ENCODE measurements around the gene RANBP9. TPM values are rescaled to one million over a fixed set of nuclear protein-coding genes. Genes with fewer than 3 reads are reported as not detected.

The RANBP9 gene
- total and polyA plus RNA-seq, 4 donors, result 5.8 to 25.2 (median 14.1) TPM

DNA sequence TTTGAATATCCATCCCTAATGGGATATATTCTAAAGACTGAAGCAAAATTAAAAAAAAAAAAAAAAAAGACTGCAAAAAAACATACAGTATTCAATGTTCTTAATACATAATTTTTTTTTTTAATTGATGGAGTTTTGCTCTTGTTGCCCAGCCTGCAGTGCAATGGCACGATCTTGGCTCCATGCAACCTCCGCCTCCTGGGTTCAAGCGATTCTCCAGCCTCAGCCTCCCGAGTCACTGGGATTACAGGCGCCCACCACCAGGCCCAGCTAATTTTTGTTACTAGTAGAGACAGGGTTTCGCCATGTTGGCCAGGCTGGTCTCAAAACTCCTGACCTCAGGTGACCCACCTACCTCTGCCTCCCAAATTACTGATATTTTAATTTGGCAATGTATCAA lies 29.3 kb downstream of the RANBP9 start:
- Histone ChIP-seq H3K9me3 (ENCODE audit: control insufficient read depth in 4 of 4, low read length in 3 of 4) (no peaks in the 10 kb centered on the region), H3K27ac (ENCODE audit: low read depth in 1 of 2, low read length in 2 of 2) (no peak overlapping the region), H3K36me3 (ENCODE audit: control insufficient read depth in 4 of 4, insufficient read depth in 3 of 4, low read depth in 1 of 4, low read length in 3 of 4) (no peaks in the 10 kb centered on the region), H3K27me3 (ENCODE audit: control insufficient read depth in 4 of 4, insufficient read depth in 4 of 4, low read length in 3 of 4) (no peaks in the 10 kb centered on the region), H3K4me1 (ENCODE audit: control insufficient read depth in 4 of 4, insufficient read depth in 4 of 4, low read length in 3 of 4) (peaks cover 0 to 15% (median 3%) of the 10 kb centered on the region in 4 donors), H3K9ac (ENCODE audit: low read depth in 1 of 2, low read length in 2 of 2) (no peak overlapping the region), H3K4me3 (ENCODE audit: low read depth in 1 of 3, low read length in 3 of 3) (no peak overlapping the region)
- WGBS, result 97% methylated on average over 6 of the region's 6 CpGs
- TF ChIP-seq JUND (IDR thresholded peaks at IDR 0.05) (no peak), ATF3 (IDR thresholded peaks at IDR 0.05) (no peak), GABPA (IDR thresholded peaks at IDR 0.05 in 1 of 2, conservative IDR thresholded peaks at IDR 0.05 in 1 of 2) (no peak), YY1 (IDR thresholded peaks at IDR 0.05) (no peak), HNF4G (IDR thresholded peaks at IDR 0.05) (no peak), SP1 (IDR thresholded peaks at IDR 0.05) (no peak), MAX (IDR thresholded peaks at IDR 0.05) (no peak), FOXA2 (IDR thresholded peaks at IDR 0.05) (no peak), NR2F2 (IDR thresholded peaks at IDR 0.05) (no peak), FOXA1 (IDR thresholded peaks at IDR 0.05) (no peak), TAF1 (conservative IDR thresholded peaks at IDR 0.05) (no peak), RAD21 (IDR thresholded peaks at IDR 0.05) (no peak)
- TF ChIP-seq, protein P1, sequence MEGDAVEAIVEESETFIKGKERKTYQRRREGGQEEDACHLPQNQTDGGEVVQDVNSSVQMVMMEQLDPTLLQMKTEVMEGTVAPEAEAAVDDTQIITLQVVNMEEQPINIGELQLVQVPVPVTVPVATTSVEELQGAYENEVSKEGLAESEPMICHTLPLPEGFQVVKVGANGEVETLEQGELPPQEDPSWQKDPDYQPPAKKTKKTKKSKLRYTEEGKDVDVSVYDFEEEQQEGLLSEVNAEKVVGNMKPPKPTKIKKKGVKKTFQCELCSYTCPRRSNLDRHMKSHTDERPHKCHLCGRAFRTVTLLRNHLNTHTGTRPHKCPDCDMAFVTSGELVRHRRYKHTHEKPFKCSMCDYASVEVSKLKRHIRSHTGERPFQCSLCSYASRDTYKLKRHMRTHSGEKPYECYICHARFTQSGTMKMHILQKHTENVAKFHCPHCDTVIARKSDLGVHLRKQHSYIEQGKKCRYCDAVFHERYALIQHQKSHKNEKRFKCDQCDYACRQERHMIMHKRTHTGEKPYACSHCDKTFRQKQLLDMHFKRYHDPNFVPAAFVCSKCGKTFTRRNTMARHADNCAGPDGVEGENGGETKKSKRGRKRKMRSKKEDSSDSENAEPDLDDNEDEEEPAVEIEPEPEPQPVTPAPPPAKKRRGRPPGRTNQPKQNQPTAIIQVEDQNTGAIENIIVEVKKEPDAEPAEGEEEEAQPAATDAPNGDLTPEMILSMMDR (IDR thresholded peaks at IDR 0.05; ENCODE audit: low read depth, low read length, missing input control), result no peak
- DNase-seq (ENCODE audit: low spot score), result no peak

- 81% methylated on average over 7 of the region's 7 CpGs for WGBS
- no peak overlapping the region for H3K27ac ChIP-seq (ENCODE audit: low read depth in 1 of 2, low read length in 2 of 2)
- H3K27me3 ChIP-seq (ENCODE audit: control insufficient read depth in 4 of 4, insufficient read depth in 4 of 4, low read length in 3 of 4), result no peaks in the 10 kb centered on the region
- H3K4me1 ChIP-seq (ENCODE audit: control insufficient read depth in 4 of 4, insufficient read depth in 4 of 4, low read length in 3 of 4), result peaks cover 0 to 15% (median 3%) of the 10 kb centered on the region in 4 donors
- TF ChIP-seq SP1 (IDR thresholded peaks at IDR 0.05) (no peak), JUND (IDR thresholded peaks at IDR 0.05) (no peak)
- TF ChIP-seq, protein P2, sequence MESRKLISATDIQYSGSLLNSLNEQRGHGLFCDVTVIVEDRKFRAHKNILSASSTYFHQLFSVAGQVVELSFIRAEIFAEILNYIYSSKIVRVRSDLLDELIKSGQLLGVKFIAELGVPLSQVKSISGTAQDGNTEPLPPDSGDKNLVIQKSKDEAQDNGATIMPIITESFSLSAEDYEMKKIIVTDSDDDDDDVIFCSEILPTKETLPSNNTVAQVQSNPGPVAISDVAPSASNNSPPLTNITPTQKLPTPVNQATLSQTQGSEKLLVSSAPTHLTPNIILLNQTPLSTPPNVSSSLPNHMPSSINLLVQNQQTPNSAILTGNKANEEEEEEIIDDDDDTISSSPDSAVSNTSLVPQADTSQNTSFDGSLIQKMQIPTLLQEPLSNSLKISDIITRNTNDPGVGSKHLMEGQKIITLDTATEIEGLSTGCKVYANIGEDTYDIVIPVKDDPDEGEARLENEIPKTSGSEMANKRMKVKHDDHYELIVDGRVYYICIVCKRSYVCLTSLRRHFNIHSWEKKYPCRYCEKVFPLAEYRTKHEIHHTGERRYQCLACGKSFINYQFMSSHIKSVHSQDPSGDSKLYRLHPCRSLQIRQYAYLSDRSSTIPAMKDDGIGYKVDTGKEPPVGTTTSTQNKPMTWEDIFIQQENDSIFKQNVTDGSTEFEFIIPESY (IDR thresholded peaks at IDR 0.05), result no peak
- no peaks in the 10 kb centered on the region for H3K36me3 ChIP-seq (ENCODE audit: control insufficient read depth in 4 of 4, insufficient read depth in 3 of 4, low read depth in 1 of 4, low read length in 3 of 4)
- H3K9me3 ChIP-seq (ENCODE audit: control insufficient read depth in 4 of 4, low read length in 3 of 4), result peaks cover 0 to 5% (median 0%) of the 10 kb centered on the region in 4 donors
- no peak overlapping the region for H3K9ac ChIP-seq (ENCODE audit: low read depth in 1 of 2, low read length in 2 of 2)
- DNase-seq (ENCODE audit: low spot score), result no peak
- H3K4me3 ChIP-seq (ENCODE audit: low read depth in 1 of 3, low read length in 3 of 3), result no peak overlapping the region
These were observed 30.2 kb downstream of the RANBP9 start for GRCh38 chr6:13681305-13682061.

Measured in liver (tissue), 9 donors.